K562 (cell line): ENCODE results near the gene LY6G5B. TPM values are rescaled to one million over a fixed set of nuclear protein-coding genes. Genes with fewer than 3 reads are reported as not detected.

Source experiments
- ASH1L ChIP-seq: fragments of 450-650 bp; IDR thresholded peaks from 2 replicates; pipeline ENCODE4 v1.6.1; 2018; ENCODE audit warnings: borderline replicate concordance, mild to moderate bottlenecking, low read depth; ENCODE audit not compliant: partially characterized antibody
- CREB3L1 ChIP-seq: fragments of 450-650 bp; IDR thresholded peaks from 2 replicates; pipeline ENCODE4 v1.6.1; 2014; ENCODE audit warnings: low read depth, mild to moderate bottlenecking, moderate library complexity, borderline replicate concordance
- TRIM25 ChIP-seq: fragments of 450-650 bp; IDR thresholded peaks from 2 replicates; pipeline ENCODE4 v1.7.0; 2016; ENCODE audit warnings: borderline replicate concordance
- ZNF217 ChIP-seq: sonication (generic); formaldehyde crosslinking; IDR thresholded peaks from 2 replicates; pipeline ENCODE4 v1.8.0; 2022; ENCODE audit warnings: mild to moderate bottlenecking, missing genetic modification reagents
- ZNF239 ChIP-seq: fragments of 250-450 bp; sonication (Bioruptor Pico); IDR thresholded peaks from 2 replicates; pipeline ENCODE4 v1.4.0; 2020; ENCODE audit warnings: mild to moderate bottlenecking
- ZNF507 ChIP-seq: conservative IDR thresholded peaks from 2 replicates; pipeline ENCODE4 v1.6.1; 2017; ENCODE audit warnings: missing genetic modification characterization, missing compliant biosample characterization
- ZNF76 ChIP-seq: fragments of 250-450 bp; sonication (Bioruptor Pico); IDR thresholded peaks from 2 replicates; pipeline ENCODE4 v1.4.0; 2020; ENCODE audit warnings: mild to moderate bottlenecking, moderate library complexity, borderline replicate concordance
- polyA plus RNA-seq, 8 experiments: library from polyadenylated mRNA; depleted of rRNA in 4 of 8; stranded (reverse) in 5 of 8; unstranded in 3 of 8; fragments of >200 nt; fragmentation: Nextera tagmentation in 2 of 8; fragmentation: Illumina TruSeq in 1 of 8; extraction: Ambion mirVana in 2 of 8; extraction: Trizol in 1 of 8; gene quantifications; 2 replicates each; pipeline versions ENCODE4 v1.2.1 to v1.2.3, GENCODE V29; 2011 to 2014; ENCODE audit warnings: inconsistent platforms in 1 of 8, missing spikeins in 1 of 8
- total RNA-seq, 7 experiments: library from RNA; depleted of rRNA in 6 of 7; stranded (reverse); fragments of >200 nt in 6 of 7; fragmentation: Illumina TruSeq in 2 of 7; extraction: Trizol in 2 of 7; gene quantifications; 2 replicates each; pipeline versions ENCODE4 v1.2.1 to v1.2.3, GENCODE V29; 2011 to 2021; ENCODE audit warnings: low replicate concordance in 1 of 7
- TF ChIP-seq, protein P1 (sequence below): fragments of 200-600 bp; sonication (generic); IDR thresholded peaks from one replicate; pipeline ENCODE4 v1.6.1; 2012; ENCODE audit warnings: mild to moderate bottlenecking, low read depth, low read length, inconsistent platforms
- TF ChIP-seq, protein P2 (sequence below): fragments of 250-450 bp; sonication (Bioruptor Pico); IDR thresholded peaks from 2 replicates; pipeline ENCODE4 v1.8.0; 2021; ENCODE audit warnings: mild to moderate bottlenecking, moderate library complexity

The LY6G5B gene
- total and polyA plus RNA-seq, 9 of the 15 experiments (the other 6 are each of a cell fraction or from before 2014, with no cell fraction given), result 6.0 to 27.0 (median 7.5) TPM

- TF ChIP-seq, protein P1, sequence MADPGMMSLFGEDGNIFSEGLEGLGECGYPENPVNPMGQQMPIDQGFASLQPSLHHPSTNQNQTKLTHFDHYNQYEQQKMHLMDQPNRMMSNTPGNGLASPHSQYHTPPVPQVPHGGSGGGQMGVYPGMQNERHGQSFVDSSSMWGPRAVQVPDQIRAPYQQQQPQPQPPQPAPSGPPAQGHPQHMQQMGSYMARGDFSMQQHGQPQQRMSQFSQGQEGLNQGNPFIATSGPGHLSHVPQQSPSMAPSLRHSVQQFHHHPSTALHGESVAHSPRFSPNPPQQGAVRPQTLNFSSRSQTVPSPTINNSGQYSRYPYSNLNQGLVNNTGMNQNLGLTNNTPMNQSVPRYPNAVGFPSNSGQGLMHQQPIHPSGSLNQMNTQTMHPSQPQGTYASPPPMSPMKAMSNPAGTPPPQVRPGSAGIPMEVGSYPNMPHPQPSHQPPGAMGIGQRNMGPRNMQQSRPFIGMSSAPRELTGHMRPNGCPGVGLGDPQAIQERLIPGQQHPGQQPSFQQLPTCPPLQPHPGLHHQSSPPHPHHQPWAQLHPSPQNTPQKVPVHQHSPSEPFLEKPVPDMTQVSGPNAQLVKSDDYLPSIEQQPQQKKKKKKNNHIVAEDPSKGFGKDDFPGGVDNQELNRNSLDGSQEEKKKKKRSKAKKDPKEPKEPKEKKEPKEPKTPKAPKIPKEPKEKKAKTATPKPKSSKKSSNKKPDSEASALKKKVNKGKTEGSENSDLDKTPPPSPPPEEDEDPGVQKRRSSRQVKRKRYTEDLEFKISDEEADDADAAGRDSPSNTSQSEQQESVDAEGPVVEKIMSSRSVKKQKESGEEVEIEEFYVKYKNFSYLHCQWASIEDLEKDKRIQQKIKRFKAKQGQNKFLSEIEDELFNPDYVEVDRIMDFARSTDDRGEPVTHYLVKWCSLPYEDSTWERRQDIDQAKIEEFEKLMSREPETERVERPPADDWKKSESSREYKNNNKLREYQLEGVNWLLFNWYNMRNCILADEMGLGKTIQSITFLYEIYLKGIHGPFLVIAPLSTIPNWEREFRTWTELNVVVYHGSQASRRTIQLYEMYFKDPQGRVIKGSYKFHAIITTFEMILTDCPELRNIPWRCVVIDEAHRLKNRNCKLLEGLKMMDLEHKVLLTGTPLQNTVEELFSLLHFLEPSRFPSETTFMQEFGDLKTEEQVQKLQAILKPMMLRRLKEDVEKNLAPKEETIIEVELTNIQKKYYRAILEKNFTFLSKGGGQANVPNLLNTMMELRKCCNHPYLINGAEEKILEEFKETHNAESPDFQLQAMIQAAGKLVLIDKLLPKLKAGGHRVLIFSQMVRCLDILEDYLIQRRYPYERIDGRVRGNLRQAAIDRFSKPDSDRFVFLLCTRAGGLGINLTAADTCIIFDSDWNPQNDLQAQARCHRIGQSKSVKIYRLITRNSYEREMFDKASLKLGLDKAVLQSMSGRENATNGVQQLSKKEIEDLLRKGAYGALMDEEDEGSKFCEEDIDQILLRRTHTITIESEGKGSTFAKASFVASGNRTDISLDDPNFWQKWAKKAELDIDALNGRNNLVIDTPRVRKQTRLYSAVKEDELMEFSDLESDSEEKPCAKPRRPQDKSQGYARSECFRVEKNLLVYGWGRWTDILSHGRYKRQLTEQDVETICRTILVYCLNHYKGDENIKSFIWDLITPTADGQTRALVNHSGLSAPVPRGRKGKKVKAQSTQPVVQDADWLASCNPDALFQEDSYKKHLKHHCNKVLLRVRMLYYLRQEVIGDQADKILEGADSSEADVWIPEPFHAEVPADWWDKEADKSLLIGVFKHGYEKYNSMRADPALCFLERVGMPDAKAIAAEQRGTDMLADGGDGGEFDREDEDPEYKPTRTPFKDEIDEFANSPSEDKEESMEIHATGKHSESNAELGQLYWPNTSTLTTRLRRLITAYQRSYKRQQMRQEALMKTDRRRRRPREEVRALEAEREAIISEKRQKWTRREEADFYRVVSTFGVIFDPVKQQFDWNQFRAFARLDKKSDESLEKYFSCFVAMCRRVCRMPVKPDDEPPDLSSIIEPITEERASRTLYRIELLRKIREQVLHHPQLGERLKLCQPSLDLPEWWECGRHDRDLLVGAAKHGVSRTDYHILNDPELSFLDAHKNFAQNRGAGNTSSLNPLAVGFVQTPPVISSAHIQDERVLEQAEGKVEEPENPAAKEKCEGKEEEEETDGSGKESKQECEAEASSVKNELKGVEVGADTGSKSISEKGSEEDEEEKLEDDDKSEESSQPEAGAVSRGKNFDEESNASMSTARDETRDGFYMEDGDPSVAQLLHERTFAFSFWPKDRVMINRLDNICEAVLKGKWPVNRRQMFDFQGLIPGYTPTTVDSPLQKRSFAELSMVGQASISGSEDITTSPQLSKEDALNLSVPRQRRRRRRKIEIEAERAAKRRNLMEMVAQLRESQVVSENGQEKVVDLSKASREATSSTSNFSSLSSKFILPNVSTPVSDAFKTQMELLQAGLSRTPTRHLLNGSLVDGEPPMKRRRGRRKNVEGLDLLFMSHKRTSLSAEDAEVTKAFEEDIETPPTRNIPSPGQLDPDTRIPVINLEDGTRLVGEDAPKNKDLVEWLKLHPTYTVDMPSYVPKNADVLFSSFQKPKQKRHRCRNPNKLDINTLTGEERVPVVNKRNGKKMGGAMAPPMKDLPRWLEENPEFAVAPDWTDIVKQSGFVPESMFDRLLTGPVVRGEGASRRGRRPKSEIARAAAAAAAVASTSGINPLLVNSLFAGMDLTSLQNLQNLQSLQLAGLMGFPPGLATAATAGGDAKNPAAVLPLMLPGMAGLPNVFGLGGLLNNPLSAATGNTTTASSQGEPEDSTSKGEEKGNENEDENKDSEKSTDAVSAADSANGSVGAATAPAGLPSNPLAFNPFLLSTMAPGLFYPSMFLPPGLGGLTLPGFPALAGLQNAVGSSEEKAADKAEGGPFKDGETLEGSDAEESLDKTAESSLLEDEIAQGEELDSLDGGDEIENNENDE, result no peak
- TF ChIP-seq, protein P2, sequence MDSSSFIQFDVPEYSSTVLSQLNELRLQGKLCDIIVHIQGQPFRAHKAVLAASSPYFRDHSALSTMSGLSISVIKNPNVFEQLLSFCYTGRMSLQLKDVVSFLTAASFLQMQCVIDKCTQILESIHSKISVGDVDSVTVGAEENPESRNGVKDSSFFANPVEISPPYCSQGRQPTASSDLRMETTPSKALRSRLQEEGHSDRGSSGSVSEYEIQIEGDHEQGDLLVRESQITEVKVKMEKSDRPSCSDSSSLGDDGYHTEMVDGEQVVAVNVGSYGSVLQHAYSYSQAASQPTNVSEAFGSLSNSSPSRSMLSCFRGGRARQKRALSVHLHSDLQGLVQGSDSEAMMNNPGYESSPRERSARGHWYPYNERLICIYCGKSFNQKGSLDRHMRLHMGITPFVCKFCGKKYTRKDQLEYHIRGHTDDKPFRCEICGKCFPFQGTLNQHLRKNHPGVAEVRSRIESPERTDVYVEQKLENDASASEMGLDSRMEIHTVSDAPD, result no peak
- TF ChIP-seq ZNF76 (CRISPR knock-in tag), result peak; percentile 65; the same call in 1 of the 2 replicates
- no peak; the same call in 1 of the 2 replicates for TF ChIP-seq ZNF217
- TF ChIP-seq ZNF507 (tag), result no peak
- TF ChIP-seq CREB3L1, result peak; percentile 74; the same call in 1 of the 2 replicates
- peak; percentile 77; the same call in 1 of the 2 replicates for TF ChIP-seq TRIM25
- peak; percentile 82 for TF ChIP-seq ASH1L
- TF ChIP-seq ZNF239 (CRISPR knock-in tag), result no peak; the same call in 1 of the 2 replicates
These were observed 33.3 kb downstream of the LY6G5B start, which contains the start of gene ABHD16A (continued) for GRCh38 chr6:31702819-31703716.
